Esophagus squamous epithelium (tissue), 4 donors: ENCODE results near the gene ATP6V0A4.

Experiments used
- POLR2A ChIP-seq, 4 donors: fragments of 450-650 bp; IDR thresholded peaks; one replicate each; pipeline ENCODE4 v1.6.1; 2017; ENCODE audit warnings: antibody characterized with exemption in 4 of 4, mild to moderate bottlenecking in 4 of 4, moderate library complexity in 3 of 4
- TF ChIP-seq, protein P1 (sequence below), 6 experiments: fragments of 450-650 bp in 4 of 6; fragments of 200-600 bp in 2 of 6; sonication (generic) in 2 of 6; IDR thresholded peaks; one replicate each; pipeline ENCODE4 v1.5.1; 2016 to 2019; ENCODE audit warnings: antibody characterized with exemption in 6 of 6, mild to moderate bottlenecking in 4 of 6, moderate library complexity in 4 of 6

DNA sequence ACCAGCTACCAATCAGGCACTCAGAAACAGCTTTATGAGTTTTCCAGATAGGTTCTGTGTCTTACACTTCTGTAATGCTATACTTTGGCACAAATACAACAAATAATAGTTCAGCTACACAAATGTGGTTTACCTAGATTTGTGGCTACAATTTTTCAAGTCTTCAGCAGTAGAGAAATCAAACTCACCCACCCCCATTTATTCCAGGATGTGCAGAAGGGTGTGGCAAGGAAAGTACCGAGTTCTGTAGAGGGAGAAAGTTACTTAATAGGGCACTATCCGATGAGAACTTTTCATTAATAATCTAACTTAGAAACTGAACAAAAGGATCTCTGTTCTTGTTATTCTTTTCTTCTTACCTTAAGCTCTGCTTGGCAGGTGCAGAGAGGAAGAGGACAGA, 30.3 kb upstream of the ATP6V0A4 start:
- TF ChIP-seq, protein P1, sequence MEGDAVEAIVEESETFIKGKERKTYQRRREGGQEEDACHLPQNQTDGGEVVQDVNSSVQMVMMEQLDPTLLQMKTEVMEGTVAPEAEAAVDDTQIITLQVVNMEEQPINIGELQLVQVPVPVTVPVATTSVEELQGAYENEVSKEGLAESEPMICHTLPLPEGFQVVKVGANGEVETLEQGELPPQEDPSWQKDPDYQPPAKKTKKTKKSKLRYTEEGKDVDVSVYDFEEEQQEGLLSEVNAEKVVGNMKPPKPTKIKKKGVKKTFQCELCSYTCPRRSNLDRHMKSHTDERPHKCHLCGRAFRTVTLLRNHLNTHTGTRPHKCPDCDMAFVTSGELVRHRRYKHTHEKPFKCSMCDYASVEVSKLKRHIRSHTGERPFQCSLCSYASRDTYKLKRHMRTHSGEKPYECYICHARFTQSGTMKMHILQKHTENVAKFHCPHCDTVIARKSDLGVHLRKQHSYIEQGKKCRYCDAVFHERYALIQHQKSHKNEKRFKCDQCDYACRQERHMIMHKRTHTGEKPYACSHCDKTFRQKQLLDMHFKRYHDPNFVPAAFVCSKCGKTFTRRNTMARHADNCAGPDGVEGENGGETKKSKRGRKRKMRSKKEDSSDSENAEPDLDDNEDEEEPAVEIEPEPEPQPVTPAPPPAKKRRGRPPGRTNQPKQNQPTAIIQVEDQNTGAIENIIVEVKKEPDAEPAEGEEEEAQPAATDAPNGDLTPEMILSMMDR (IDR thresholded peaks at IDR 0.05) = no peak
- no peak for TF ChIP-seq POLR2A (IDR thresholded peaks at IDR 0.05)
